Lung (tissue), 12 donors: ENCODE data around the gene VGLL3. TPM values are rescaled to one million over a fixed set of nuclear protein-coding genes. Genes with fewer than 3 reads are reported as not detected.

Experiments used
- ATAC-seq: fragments of 200-7000 bp; cut with Tn5 transposase; one replicate; pipeline ENCODE4 v1.9.1; 2020; ENCODE audit warnings: moderate number of reproducible peaks; ENCODE audit not compliant: insufficient read depth, low FRiP score
- DNase-seq, 3 donors: peaks; one replicate each; pipeline ENCODE4 v3.0.0-alpha.2; 2013 to 2017
- H3K27ac ChIP-seq, 2 donors: one replicate each; pipeline ENCODE4 v1.5.1; 2013; ENCODE audit warnings: mild to moderate bottlenecking in 2 of 2, moderate library complexity in 2 of 2, control low read depth in 1 of 2, inconsistent platforms in 1 of 2, low read depth in 1 of 2, low read length in 1 of 2
- H3K27me3 ChIP-seq, 3 donors: one replicate each; pipeline ENCODE4 v1.5.1; 2013; ENCODE audit warnings: low read length in 2 of 3; ENCODE audit not compliant: control insufficient read depth in 3 of 3, insufficient read depth in 3 of 3
- H3K36me3 ChIP-seq, 4 donors: one replicate each; pipeline ENCODE4 v1.5.1; 2013; ENCODE audit warnings: low read length in 4 of 4, mild to moderate bottlenecking in 1 of 4, moderate library complexity in 1 of 4; ENCODE audit not compliant: control insufficient read depth in 4 of 4, insufficient read depth in 4 of 4
- H3K4me1 ChIP-seq, 5 donors: one replicate each; pipeline ENCODE4 v1.5.1; 2013; ENCODE audit warnings: low read length in 5 of 5, mild to moderate bottlenecking in 2 of 5, moderate library complexity in 1 of 5; ENCODE audit not compliant: control insufficient read depth in 5 of 5, insufficient read depth in 5 of 5
- H3K4me3 ChIP-seq: one replicate; pipeline ENCODE4 v1.5.1; 2013; ENCODE audit warnings: mild to moderate bottlenecking, control low read depth, moderate library complexity
- H3K9ac ChIP-seq, 2 donors: one replicate each; pipeline ENCODE4 v1.5.1; 2013; ENCODE audit warnings: low read length in 2 of 2, control low read depth in 1 of 2; ENCODE audit not compliant: insufficient read depth in 1 of 2
- H3K9me3 ChIP-seq, 4 donors: one replicate each; pipeline ENCODE4 v1.5.1; 2013; ENCODE audit warnings: low read length in 3 of 4, mild to moderate bottlenecking in 1 of 4, moderate library complexity in 1 of 4; ENCODE audit not compliant: control insufficient read depth in 4 of 4, insufficient read depth in 3 of 4
- WGBS, 2 donors: extraction: QIAGEN DNeasy Blood & Tissue Kit; methylation state at CpG; one replicate each; pipeline ENCODE4 v1.1.7; 2013; 5-methylcytosine and 5-hydroxymethylcytosine counted together
- polyA plus RNA-seq, 2 donors: library from polyadenylated mRNA; stranded (reverse); fragments of 200-250 nt; gene quantifications; one replicate each; pipeline ENCODE4 v1.2.1, GENCODE V29; 2013
- total RNA-seq, 2 donors: library from RNA; depleted of rRNA in 1 of 2; stranded (reverse); fragments of >200 nt in 1 of 2; gene quantifications; one replicate each; pipeline ENCODE4 v1.2.1, GENCODE V29; 2014 to 2021
- TF ChIP-seq, protein P1 (sequence below): IDR thresholded peaks from 2 replicates; pipeline ENCODE4 v1.5.1; 2012; ENCODE audit warnings: mild to moderate bottlenecking; ENCODE audit errors: control extremely low read depth, extremely low read depth
- donor health status: control.
- donor health status: control.
- donor health status: Bipolar disorder and iron deficiency.
- donor health status: healthy.
- donor health status: DM: yes; HTN: yes; CAD: no.

VGLL3 gene
- total and polyA plus RNA-seq, 4 donors: 4.3 to 49.2 (median 20.1) TPM

GRCh38 chr3:86951322-86951721 is 39.6 kb downstream of the VGLL3 start:
- Histone ChIP-seq H3K36me3 (peaks cover 0 to 3% (median 0%) of the 10 kb centered on the region in 4 donors), H3K27ac (no peak overlapping the region), H3K27me3 (no peaks in the 10 kb centered on the region), H3K9ac (no peak overlapping the region), H3K4me1 (peaks cover 0 to 2% (median 0%) of the 10 kb centered on the region in 5 donors), H3K9me3 (no peaks in the 10 kb centered on the region), H3K4me3 (no peak overlapping the region)
- no peak for ATAC-seq
- DNase-seq: no peak
- TF ChIP-seq, protein P1, sequence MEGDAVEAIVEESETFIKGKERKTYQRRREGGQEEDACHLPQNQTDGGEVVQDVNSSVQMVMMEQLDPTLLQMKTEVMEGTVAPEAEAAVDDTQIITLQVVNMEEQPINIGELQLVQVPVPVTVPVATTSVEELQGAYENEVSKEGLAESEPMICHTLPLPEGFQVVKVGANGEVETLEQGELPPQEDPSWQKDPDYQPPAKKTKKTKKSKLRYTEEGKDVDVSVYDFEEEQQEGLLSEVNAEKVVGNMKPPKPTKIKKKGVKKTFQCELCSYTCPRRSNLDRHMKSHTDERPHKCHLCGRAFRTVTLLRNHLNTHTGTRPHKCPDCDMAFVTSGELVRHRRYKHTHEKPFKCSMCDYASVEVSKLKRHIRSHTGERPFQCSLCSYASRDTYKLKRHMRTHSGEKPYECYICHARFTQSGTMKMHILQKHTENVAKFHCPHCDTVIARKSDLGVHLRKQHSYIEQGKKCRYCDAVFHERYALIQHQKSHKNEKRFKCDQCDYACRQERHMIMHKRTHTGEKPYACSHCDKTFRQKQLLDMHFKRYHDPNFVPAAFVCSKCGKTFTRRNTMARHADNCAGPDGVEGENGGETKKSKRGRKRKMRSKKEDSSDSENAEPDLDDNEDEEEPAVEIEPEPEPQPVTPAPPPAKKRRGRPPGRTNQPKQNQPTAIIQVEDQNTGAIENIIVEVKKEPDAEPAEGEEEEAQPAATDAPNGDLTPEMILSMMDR: no peak

GRCh38 chr3:86950717-86951116 is 40.2 kb downstream of the VGLL3 start:
- no peak overlapping the region for H3K4me3 ChIP-seq

DNA sequence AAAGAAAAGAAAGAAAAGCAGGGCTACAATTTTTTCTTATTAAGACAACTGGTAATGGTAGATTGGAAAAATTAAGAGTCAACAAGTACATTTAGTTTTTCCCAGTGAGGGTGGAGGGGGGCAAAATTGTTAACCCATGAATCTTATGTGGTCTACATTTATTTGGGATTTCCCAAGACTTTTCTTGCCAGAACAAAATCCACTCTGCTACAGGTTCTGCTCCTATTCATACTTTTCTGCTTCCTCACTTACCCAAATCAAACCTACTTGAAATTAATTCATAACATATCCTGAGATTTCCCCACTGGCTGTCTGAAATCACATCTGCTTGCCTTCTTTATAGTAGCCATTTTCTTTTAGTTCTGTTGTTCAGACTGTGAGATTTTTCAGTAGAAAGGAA is 41.1 kb downstream of the VGLL3 start:
- H3K27ac ChIP-seq: no peak overlapping the region
- TF ChIP-seq, protein P1: no peak
- H3K9me3 ChIP-seq: no peaks in the 10 kb centered on the region
- DNase-seq: no peak
- peaks cover 0 to 2% (median 0%) of the 10 kb centered on the region in 5 donors for H3K4me1 ChIP-seq
- H3K27me3 ChIP-seq: no peaks in the 10 kb centered on the region
- no peak overlapping the region for H3K9ac ChIP-seq
- peaks cover 0 to 4% (median 0%) of the 10 kb centered on the region in 4 donors for H3K36me3 ChIP-seq
- ATAC-seq: no peak
- no peak overlapping the region for H3K4me3 ChIP-seq

More at GRCh38 chr3:86950717-86951116, 40.2 kb downstream of the VGLL3 start:
- Histone ChIP-seq H3K36me3 (peaks cover 0 to 2% (median 0%) of the 10 kb centered on the region in 4 donors), H3K27ac (no peak overlapping the region), H3K9ac (no peak overlapping the region), H3K4me1 (peaks cover 0 to 2% (median 0%) of the 10 kb centered on the region in 5 donors), H3K27me3 (no peaks in the 10 kb centered on the region), H3K9me3 (no peaks in the 10 kb centered on the region)
- no peak for ATAC-seq
- 82 to 90% methylated on average over 3 of the region's 3 CpGs for WGBS, 2 donors
- no peak for DNase-seq
- TF ChIP-seq, protein P1: no peak

GRCh38 chr3:86948822-86949221 is 42.1 kb downstream of the VGLL3 start:
- no peak for DNase-seq
- no peak overlapping the region for H3K27ac ChIP-seq
- no peak overlapping the region for H3K4me3 ChIP-seq
- H3K4me1 ChIP-seq: no peaks in the 10 kb centered on the region
- WGBS, 2 donors: 65 to 89% methylated on average over 1 of the region's 1 CpG
- H3K9me3 ChIP-seq: no peaks in the 10 kb centered on the region
- H3K36me3 ChIP-seq: peaks cover 0 to 4% (median 2%) of the 10 kb centered on the region in 4 donors
- H3K27me3 ChIP-seq: no peaks in the 10 kb centered on the region
- H3K9ac ChIP-seq: no peak overlapping the region
- ATAC-seq: no peak
- TF ChIP-seq, protein P1: no peak
